HCT116 (cell line): ENCODE results near the gene SDE2.

Source experiments
- RAD21 ChIP-seq: IDR thresholded peaks from 2 replicates; pipeline ENCODE4 v1.6.1; 2012; ENCODE audit warnings: low read depth, mild to moderate bottlenecking
- SRF ChIP-seq: IDR thresholded peaks from 2 replicates; pipeline ENCODE4 v1.6.1; 2012; ENCODE audit warnings: low read depth

- TF ChIP-seq RAD21: no peak
- no peak for TF ChIP-seq SRF
Measured at GRCh38 chr1:226026833-226027232, 27.7 kb upstream of the SDE2 start.
